ENCODE measurements around the gene APOC3.
"Not testable (repeated sequence)": the region's sequence is repeated elsewhere in the genome, so short reads cannot be mapped to it uniquely, and the experiment has no call there.

APOC3 gene

DNA sequence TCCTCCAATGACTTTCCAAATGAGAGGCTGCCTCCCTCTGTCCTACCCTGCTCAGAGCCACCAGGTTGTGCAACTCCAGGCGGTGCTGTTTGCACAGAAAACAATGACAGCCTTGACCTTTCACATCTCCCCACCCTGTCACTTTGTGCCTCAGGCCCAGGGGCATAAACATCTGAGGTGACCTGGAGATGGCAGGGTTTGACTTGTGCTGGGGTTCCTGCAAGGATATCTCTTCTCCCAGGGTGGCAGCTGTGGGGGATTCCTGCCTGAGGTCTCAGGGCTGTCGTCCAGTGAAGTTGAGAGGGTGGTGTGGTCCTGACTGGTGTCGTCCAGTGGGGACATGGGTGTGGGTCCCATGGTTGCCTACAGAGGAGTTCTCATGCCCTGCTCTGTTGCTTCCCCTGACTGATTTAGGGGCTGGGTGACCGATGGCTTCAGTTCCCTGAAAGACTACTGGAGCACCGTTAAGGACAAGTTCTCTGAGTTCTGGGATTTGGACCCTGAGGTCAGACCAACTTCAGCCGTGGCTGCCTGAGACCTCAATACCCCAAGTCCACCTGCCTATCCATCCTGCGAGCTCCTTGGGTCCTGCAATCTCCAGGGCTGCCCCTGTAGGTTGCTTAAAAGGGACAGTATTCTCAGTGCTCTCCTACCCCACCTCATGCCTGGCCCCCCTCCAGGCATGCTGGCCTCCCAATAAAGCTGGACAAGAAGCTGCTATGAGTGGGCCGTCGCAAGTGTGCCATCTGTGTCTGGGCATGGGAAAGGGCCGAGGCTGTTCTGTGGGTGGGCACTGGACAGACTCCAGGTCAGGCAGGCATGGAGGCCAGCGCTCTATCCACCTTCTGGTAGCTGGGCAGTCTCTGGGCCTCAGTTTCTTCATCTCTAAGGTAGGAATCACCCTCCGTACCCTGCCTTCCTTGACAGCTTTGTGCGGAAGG, 2.9 kb downstream of the APOC3 start:
- DNase-seq = no peak

DNA sequence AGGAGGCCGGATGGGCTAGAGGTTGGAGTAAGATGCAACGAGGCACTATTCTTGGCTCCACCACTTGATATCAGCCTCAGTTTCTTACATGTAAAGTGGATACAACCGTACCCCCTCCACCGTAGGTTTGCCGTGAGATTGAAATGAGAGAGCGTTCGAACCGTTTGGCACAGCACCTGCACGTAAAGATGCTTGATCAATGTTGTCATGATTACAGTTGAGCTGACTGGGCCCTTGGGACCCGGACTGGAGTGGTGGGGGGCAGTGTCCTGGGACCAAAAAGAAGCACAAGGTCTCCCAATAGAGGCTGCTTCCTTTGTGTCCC, 3.7 kb downstream of the APOC3 start:
- DNase-seq = no peak

DNA sequence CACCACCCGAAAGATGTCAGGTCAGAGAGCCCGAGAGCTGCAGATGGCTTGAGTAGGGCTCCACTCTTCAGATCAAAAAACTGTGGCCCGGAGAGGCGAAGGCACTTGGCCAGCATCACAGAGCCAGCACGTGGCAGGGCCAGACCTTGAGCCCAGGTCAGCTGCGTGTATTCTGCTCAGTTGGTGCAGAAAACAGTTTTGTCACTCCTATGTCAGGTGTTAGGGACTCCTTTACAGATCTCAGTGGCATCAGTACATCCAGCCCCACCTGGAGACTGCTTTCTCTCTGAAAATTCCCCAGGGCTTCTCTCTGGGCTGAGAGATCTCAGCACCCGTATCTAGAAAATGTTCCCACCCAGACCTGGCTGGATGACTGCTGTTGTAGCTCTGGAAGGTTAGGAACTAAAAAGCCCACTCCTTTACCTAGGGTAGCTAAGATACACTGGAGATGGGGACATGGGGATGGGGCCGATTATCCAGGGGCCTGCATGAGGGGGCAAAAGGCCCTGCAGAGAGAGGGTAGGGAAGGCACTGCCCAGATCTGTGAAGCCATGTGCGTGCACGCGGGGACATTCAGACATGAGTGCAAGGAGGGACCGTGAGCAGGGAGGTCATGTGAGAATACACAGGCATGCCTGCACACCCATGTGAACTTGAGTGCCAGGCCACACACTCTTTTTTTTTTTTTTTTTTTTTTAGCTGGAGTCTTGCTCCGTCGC, 4.3 kb downstream of the APOC3 start:
- no peak for DNase-seq

DNA sequence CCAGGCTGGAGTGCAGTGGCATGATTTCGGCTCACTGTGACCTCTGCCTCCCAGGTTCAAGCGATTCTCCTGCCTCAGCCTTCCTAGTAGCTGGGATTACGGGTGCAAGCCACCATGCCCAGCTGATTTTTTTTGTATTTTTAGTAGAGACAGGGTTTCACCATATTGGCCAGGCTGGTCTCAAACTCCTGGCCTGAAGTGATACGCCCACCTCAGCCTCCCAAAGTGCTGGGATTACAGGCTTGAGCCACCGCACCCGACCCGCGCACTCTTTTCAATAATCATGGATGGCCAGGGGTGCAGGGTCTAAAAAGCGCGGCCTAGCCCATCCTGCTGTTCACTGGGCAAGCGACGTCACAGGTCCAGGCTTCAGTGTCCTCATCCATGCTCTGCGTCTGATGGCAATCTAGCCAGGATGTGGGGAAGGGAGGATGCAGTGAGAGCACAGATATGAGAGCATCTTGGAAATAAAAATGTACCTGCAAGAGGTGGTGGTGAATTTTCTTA, 4.9 kb downstream of the APOC3 start:
- not testable (repeated sequence) for DNase-seq

DNA sequence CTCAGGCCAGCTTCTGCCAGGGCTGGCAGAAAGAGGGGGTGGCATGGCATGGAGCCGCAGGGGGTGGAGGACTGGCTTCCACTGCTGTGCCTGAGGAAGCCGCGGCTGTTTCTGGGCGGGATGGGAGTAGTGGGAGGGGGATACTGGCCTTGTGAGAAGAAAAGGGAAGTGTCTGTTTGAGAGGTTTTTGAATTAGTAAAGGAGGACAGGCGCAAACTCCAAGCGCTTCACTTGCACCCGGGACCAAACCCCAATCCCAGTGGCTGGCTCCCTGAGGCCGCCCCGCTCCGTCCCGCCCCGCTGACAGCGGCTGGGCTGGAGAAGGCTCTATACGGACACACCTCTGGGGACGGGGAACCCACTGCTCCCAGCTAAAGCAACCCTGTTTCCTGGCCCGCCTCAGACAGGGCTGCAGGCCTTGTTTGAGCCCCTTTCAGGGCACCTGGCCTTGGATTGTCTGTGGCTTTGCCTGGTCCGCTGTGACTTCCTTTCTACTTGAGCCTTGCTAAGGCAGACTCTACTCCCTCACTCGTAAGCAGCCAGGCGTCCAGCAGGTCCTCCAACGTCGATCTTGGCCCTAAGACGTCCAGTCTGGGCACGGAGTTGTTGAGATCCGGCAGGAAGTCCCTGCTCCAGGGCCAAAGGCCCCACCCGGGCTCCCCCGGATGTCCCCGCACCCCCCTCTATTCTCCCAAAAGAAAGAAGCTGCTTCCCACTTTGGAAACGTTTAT, 5.5 kb downstream of the APOC3 start:
- no peak for DNase-seq

DNA sequence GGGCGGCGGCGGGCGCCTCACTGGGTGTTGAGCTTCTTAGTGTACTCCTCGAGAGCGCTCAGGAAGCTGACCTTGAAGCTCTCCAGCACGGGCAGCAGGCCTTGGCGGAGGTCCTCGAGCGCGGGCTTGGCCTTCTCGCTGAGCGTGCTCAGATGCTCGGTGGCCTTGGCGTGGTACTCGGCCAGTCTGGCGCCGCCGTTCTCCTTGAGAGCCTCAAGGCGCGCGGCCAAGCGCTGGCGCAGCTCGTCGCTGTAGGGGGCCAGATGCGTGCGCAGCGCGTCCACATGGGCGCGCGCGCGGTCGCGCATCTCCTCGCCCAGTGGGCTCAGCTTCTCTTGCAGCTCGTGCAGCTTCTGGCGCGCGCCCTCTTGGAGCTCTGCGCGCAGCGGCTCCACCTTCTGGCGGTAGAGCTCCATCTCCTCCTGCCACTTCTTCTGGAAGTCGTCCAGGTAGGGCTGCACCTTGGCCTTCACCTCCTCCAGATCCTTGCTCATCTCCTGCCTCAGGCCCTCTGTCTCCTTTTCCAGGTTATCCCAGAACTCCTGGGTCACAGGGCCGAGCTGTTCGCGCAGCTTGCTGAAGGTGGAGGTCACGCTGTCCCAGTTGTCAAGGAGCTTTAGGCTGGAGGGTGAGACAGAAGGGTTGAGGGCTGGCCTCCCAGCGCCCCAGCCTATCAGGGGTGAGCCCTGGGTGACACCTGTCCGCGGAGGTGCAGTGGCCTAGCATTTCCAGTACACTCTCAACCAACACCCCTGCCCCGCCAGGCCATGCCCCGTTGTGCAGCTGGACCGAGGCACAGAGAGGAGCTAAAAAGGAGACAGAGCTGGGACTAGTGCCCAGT, 6.3 kb downstream of the APOC3 start:
- DNase-seq = peak; percentile 85

DNA sequence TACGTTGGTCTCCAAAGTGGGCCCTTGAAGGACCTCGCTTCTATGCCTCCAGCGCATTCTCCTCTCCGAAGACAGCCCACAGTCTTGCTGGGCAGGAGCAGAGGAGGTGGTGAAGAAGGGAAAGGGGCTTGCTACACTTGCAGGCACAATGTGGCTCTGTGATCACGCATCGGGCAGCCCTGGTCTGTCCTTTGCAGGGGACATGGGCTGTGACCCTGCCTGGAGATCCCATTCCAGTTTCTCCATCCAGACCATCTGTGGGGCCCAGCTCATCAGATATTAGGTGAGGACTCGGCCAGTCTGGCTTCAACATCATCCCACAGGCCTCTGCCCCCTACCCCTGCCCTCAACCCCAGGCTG, 6.9 kb downstream of the APOC3 start:
- DNase-seq = no peak

DNA sequence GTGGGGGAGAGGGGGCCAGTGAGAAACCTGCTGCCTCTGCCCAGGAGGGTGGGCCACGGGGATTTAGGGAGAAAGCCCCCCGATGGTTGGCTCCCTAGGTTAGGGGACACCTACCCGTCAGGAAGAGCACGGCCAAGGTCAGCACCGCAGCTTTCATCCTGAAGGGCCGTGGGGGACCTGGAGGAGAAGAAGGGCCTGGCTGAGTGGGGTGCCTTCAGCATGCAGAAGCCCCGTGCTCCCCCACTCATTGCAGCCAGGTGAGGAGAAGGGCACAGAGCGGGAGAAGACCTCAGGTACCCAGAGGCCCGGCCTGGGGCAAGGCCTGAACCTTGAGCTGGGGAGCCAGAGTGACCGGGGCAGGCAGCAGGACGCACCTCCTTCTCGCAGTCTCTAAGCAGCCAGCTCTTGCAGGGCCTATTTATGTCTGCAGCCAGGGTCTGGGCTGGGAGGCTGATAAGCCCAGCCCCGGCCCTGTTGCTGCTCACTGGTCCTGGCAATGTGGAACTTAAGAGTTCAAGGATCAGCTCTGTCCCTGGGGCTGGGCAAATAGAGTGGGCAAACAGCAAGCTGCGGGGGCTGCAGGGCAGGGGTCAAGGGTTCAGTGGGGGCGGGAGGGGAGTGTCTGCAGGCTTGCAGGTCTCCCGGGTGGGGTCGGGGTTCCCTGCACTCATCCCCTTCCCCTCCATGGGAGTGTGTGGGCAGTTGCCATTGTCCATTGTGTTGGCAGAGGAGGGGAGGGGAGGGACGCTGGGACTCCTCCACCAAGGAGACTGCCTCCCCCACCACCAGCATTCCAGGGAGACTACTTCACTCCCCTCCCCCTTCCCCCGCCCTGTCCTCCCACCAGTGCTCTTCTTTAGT, 7.8 kb downstream of the APOC3 start, which contains the start of gene APOA1:
APOA1 (minus strand) TSS at position 392 of the 861 bp plus-strand sequence; CDS start at position 157, 235 bp downstream.
- no peak for DNase-seq

DNA sequence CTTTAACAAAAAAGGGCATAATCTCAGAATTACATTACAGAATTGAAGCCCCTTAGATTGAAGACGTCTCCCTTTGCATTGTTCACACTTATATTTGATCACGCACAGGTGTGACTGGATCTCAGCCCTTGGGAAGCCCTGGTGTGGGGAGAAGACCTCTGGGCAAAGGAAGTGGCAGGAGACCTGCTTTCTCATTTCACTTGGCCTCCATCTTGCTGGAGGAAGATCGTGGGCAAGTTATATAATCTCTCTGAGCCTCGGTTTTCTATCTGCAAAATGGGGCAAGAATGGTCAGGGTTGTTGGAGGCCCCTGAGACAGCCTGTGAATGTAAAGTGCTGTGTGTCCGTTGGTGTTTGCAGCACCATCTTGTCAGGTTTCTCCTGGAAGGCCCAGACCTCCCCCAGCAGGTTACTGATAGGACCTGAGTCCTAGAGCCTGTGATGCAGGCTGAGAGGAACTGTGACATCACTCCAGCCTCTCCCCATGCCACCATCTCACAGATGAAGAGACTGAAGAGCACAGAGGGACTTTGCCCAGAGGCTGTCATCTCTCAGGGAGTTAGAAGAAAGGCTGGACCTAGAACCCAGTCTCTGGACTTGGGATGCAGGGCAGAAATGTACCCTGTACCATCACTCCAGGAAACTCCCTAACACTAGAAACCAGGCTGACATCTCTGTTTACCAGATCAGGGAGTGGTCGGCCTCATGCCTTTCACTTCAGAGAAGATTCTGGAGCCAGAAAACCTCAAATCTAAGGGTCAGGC, 8.8 kb downstream of the APOC3 start:
- no peak for DNase-seq

DNA sequence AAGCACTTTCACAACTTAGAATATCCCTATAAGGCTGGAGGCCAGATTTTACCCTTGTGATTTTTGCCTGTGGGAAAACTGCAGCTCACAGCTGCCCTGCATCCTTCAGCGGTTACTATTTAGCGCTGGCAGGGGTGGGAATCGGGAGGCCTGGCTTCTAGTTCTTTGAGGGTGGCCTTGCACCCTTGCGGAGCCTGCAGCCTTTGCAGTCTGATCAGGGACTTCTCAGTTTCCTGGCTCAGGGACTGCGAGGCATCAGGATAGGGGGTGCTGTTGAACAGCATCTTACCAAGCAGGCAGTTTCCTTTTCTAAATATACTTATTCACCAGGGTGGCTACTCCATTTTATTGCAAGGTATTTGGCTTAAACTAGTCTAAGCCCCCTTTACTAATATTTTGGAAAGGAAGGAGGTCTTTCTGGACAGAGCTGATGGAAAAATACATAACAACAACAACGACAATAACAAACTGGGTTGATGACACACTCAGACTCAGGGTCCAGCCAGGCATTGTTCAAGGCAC, 10.6 kb downstream of the APOC3 start:
- DNase-seq = peak; percentile 18

DNA sequence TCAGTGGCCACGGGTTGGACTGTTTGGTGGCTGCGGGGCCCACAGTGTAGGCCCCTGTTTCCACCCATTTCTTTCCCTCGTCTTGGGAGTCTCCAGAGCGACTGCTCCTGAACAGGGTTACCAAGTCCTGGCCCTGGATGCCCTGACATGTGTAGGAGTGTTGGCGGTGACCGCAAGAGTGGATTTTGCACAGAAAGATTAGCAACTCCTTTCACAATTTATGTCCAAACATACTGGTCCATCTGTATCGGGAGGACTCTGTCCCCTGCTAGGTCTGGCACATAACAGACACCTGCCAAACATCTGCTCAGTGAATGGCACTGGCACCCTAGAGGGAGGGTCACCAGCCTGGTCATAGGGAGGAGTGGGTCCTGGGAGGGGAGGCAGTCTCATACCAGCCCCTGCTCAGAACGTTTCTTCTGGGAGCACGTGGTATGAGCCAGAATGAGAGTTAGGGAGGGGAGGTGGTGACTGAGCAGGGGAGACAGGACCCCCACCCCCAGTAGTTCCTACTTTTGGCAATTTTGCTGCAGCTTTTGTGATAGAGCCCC, 11.1 kb downstream of the APOC3 start:
- DNase-seq = no peak

DNA sequence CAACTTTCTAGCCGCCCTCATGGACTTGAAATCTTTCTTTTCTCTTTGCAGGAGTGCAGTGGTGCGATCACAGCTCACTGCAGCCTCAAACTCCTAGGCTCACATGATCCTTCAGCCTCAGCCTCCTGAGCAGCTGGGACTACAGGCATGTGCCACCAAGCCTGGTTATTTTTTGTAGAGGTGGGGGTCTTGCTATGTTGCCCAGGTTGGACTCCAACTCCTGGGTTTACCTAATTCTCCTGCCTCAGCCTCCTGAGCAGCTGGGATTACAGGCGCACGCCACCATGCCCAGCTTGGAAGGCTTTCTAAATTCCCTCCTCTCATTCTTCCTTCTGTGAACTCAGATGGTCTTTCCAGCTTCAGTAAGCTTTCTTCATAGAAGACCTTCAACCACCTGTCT, 12.4 kb downstream of the APOC3 start:
- DNase-seq = no peak

DNA sequence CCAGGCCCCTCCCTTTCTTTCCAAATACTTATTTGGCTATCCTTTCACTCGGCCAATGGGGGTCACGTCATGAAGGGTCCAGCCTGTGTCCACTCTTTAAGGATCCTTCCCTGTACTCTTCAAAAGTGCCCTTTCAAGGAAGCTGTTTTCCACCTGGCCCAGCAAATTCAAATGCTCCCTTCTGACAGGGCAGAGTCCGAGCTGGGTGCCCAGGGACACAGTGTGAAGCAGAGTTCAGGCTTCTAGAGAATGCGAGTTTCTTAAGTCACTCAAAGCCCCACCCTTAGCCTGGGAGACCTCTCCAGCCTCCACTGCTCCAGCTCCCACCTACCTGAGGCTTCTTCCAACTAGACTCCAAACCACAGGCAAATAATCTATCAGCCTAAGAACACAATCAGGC, 13.2 kb downstream of the APOC3 start:
- DNase-seq = no peak

DNA sequence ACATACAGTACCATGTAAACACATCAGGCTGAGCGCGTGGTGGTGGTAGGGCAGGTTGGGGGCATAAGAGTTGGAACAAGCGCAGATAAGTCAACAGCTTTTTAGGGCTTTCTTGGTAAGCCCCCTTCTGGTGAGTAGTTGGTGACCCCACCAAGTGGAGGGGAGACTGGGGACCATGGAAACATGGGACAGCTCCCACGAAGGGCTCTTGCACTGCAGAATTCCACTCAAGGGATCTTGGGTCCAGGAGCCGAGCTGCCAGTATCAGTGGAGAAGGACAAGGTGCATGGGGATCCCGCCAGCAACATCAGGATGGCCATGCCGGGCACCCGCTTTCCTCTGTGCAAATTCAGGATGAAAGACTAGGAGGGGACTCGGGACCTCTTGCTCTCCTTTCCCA, 14.0 kb downstream of the APOC3 start:
- DNase-seq = no peak

DNA sequence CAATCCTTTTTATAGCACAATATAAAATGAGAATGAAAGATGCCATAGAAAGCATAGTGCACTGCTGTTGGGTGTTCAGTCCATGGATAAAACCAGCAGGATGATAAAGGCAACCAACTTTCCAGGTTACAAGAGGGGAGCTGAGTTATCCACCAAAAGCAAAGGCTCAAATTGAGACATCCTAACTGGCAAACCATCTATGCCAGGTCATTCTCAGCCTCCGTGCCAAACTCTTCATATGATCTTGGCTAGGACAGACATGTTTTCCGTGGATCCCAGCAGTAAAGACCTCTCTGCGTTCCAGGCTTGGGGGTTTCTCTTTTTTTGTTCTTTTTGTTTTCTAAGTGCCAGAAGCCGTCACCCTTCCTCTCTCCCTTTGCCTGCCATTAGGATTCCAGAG, 15.0 kb downstream of the APOC3 start:
- DNase-seq = no peak

DNA sequence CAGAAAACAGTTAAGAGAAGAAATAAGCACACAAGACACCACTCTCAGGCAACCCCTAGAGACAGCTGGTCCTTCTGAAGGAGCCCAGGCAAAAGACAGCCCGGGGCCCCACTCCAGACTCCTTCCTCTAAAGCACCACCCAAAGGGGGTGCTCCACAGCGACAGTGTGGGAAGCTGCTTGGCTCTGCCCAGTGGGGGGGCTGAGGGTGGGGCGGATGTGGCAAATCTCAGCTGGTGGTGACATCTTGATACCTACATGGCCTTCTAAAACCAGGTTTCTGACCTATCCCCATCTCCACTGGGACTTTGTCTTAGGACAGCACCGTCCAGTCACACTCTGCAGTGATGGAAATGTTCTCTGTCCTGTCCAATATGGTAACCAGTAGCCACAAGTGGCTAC, 17.9 kb downstream of the APOC3 start:
- DNase-seq = no peak

DNA sequence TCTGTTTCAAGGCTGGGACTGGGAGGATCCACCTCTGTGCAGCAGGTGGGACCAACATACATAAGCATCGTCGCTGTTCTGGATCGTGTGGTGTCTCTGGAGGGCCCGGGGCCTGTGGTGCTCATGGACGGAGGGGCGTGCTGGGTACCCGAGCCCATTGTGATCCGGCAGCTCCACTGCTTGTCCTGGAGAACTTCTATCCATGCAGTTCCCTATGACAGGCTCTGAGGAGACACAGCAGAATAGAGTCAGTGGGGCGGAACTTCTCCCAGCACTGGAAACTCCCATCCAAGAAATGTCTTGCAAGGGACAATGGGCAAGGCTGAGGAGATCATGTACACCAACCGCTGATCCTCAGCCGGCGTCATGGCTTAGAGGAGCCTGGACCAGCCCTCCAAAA, 19.4 kb downstream of the APOC3 start:
- no peak for DNase-seq

DNA sequence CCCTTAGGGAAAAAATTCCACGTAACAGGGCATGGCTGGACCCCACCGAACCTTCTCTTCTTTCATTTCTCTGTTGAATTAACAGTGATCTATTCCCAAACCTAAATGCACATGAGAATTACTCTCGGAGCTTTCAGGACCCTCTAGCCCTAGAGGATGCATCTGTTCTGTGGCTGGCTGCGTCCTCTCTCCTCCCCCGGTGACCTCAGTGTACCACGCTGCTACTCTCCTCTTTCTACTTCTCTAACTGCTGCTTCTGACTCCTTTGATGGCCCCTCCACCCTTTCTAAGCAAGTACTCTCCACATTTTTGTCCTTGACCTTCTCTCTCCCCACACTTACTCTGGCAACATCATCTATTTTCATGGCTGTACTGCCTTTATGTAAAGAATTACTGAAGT, 19.8 kb downstream of the APOC3 start:
- no peak for DNase-seq

DNA sequence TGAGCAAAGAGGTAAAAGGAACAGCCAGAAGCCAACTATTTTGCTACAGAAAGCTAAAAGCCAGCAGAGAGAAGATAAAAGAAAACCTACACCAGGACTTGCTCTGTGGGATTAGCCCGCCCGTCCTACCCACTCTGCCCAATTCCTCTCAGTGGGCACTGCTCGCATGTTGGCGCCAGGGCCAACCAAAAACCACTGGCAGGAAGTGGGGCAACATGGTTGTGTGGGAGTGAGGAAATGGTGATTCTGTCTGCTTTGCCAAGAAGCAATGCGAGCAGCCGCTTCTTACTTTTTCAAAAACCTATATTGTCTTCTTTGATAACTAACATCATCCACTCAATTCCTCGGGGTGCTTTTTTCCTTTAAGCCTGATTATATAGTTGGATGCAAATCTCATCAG, 21.9 kb downstream of the APOC3 start:
- peak; percentile 67 for DNase-seq

Measured in CD4-positive, alpha-beta T cell treated with Interleukin-17A for 4 hours (primary cell).